GM21390 (cell line): ENCODE results near the gene KDM3A.
A peak's percentile ranks its signal among the peaks of the same experiment; 100 is the strongest.

ENCODE experiments used
- ATAC-seq: cut with Tn5 transposase; IDR thresholded peaks from one replicate; pipeline ENCODE4 v1.9.1; 2021; ENCODE audit not compliant: unreplicated experiment

Gene KDM3A

GRCh38 chr2:86440631-86441391 lies at the start of gene KDM3A:
KDM3A (plus strand) TSS chr2:86441371; CDS start chr2:86442048, 677 bp downstream.
- ATAC-seq, result peak; percentile 81

- ATAC-seq, result no peak
These were observed 48.2 kb upstream of the KDM3A start for GRCh38 chr2:86392873-86393518.

- ATAC-seq, result no peak
These were observed 47.4 kb upstream of the KDM3A start for GRCh38 chr2:86393521-86394491.

GRCh38 chr2:86396291-86396785 lies 44.8 kb upstream of the KDM3A start:
- ATAC-seq, result no peak

GRCh38 chr2:86397986-86398385 lies 43.2 kb upstream of the KDM3A start:
- no peak for ATAC-seq

- no peak for ATAC-seq
These were observed 42.4 kb upstream of the KDM3A start for GRCh38 chr2:86398500-86399474.

- ATAC-seq, result no peak
These were observed 40.9 kb upstream of the KDM3A start for GRCh38 chr2:86400321-86400720.

GRCh38 chr2:86410581-86410980 lies 30.6 kb upstream of the KDM3A start:
- ATAC-seq, result no peak

GRCh38 chr2:86411396-86411795 lies 29.8 kb upstream of the KDM3A start:
- no peak for ATAC-seq

- ATAC-seq, result no peak
These were observed 29.2 kb upstream of the KDM3A start for GRCh38 chr2:86412007-86412406.

- no peak for ATAC-seq
These were observed 27.7 kb upstream of the KDM3A start for GRCh38 chr2:86413296-86414094.

GRCh38 chr2:86414996-86415395 lies 26.2 kb upstream of the KDM3A start:
- no peak for ATAC-seq

- no peak for ATAC-seq
These were observed 25.0 kb upstream of the KDM3A start for GRCh38 chr2:86416146-86416545.

GRCh38 chr2:86417961-86418360 lies 23.2 kb upstream of the KDM3A start:
- no peak for ATAC-seq

- no peak for ATAC-seq
These were observed 20.3 kb upstream of the KDM3A start for GRCh38 chr2:86420913-86421312.

GRCh38 chr2:86426271-86426670 lies 14.9 kb upstream of the KDM3A start:
- ATAC-seq, result no peak

GRCh38 chr2:86429335-86429734 lies 11.8 kb upstream of the KDM3A start:
- ATAC-seq, result no peak

- ATAC-seq, result no peak
These were observed 10.8 kb upstream of the KDM3A start for GRCh38 chr2:86430368-86430767.

- no peak for ATAC-seq
These were observed 8.0 kb upstream of the KDM3A start for GRCh38 chr2:86433137-86433536.
